ENCODE data around the gene ARID3C. TPM values are rescaled to one million over a fixed set of nuclear protein-coding genes. Genes with fewer than 3 reads are reported as not detected.

The ARID3C gene
- total RNA-seq, 1 donor from 2014 or later: not detected

GRCh38 chr9:34603610-34604231, 25.1 kb downstream of the ARID3C start:
- no peak for DNase-seq (ENCODE audit: extremely low spot score in 2 of 2)
- no peaks in the 10 kb centered on the region for H3K36me3 ChIP-seq
- TF ChIP-seq POLR2AphosphoS5 (IDR thresholded peaks at IDR 0.05; ENCODE audit: insufficient read depth in 1 of 2, low read depth in 1 of 2) (peak in 1 of 2 donors; percentile 40), CTCF (IDR thresholded peaks at IDR 0.05) (peak; percentile 85 to 92 (median 90)), POLR2A (IDR thresholded peaks at IDR 0.05) (no peak)
- no peak overlapping the region for H3K4me3 ChIP-seq
- H3K4me1 ChIP-seq: peaks cover 5% of the 10 kb centered on the region
- H3K9me3 ChIP-seq: no peaks in the 10 kb centered on the region
- no peaks in the 10 kb centered on the region for H3K27me3 ChIP-seq
- intact Hi-C loops (cut with DNase I): loop anchor here (2.0 kb wide), 1 partner anchor 55 kb away; no protein-coding TSS in a partner anchor
- H3K27ac ChIP-seq: no peak overlapping the region

GRCh38 chr9:34601937-34602573, 26.8 kb downstream of the ARID3C start:
- H3K4me3 ChIP-seq: no peak overlapping the region
- peaks cover 5% of the 10 kb centered on the region for H3K4me1 ChIP-seq
- no peaks in the 10 kb centered on the region for H3K36me3 ChIP-seq
- H3K27ac ChIP-seq: no peak overlapping the region
- intact Hi-C loops (cut with DNase I): loop anchor here (2.0 kb wide), 1 partner anchor 53 kb away; no protein-coding TSS in a partner anchor
- H3K9me3 ChIP-seq: no peaks in the 10 kb centered on the region
- TF ChIP-seq CTCF (IDR thresholded peaks at IDR 0.05) (no peak), POLR2AphosphoS5 (IDR thresholded peaks at IDR 0.05; ENCODE audit: insufficient read depth in 1 of 2, low read depth in 1 of 2) (no peak), POLR2A (IDR thresholded peaks at IDR 0.05) (no peak)
- H3K27me3 ChIP-seq: no peaks in the 10 kb centered on the region
- no peak for DNase-seq (ENCODE audit: extremely low spot score in 2 of 2)

GRCh38 chr9:34600908-34601307, 28.0 kb downstream of the ARID3C start:
- no peaks in the 10 kb centered on the region for H3K36me3 ChIP-seq
- no peak overlapping the region for H3K27ac ChIP-seq
- H3K9me3 ChIP-seq: no peaks in the 10 kb centered on the region
- intact Hi-C loops (cut with DNase I): no loop called here
- no peaks in the 10 kb centered on the region for H3K27me3 ChIP-seq
- TF ChIP-seq POLR2A (IDR thresholded peaks at IDR 0.05) (no peak), POLR2AphosphoS5 (IDR thresholded peaks at IDR 0.05; ENCODE audit: insufficient read depth in 1 of 2, low read depth in 1 of 2) (no peak), CTCF (IDR thresholded peaks at IDR 0.05) (no peak)
- DNase-seq (ENCODE audit: extremely low spot score in 2 of 2): no peak
- H3K4me1 ChIP-seq: peaks cover 5% of the 10 kb centered on the region
- H3K4me3 ChIP-seq: no peak overlapping the region

- no peak overlapping the region for H3K4me3 ChIP-seq
- no peaks in the 10 kb centered on the region for H3K36me3 ChIP-seq
- H3K27me3 ChIP-seq: no peaks in the 10 kb centered on the region
- no peak overlapping the region for H3K27ac ChIP-seq
- TF ChIP-seq POLR2A (IDR thresholded peaks at IDR 0.05) (no peak), POLR2AphosphoS5 (IDR thresholded peaks at IDR 0.05; ENCODE audit: insufficient read depth in 1 of 2, low read depth in 1 of 2) (no peak), CTCF (IDR thresholded peaks at IDR 0.05) (no peak)
- DNase-seq (ENCODE audit: extremely low spot score in 2 of 2): no peak
- intact Hi-C loops (cut with DNase I): loop anchor here (10.0 kb wide), 1 partner anchor 195 kb away; no protein-coding TSS in a partner anchor
- peaks cover 5% of the 10 kb centered on the region for H3K4me1 ChIP-seq
- H3K9me3 ChIP-seq: no peaks in the 10 kb centered on the region
Observed at GRCh38 chr9:34599546-34599945, 29.3 kb downstream of the ARID3C start.

GRCh38 chr9:34594177-34594576, 34.7 kb downstream of the ARID3C start:
- no peak for DNase-seq (ENCODE audit: extremely low spot score in 2 of 2)
- intact Hi-C loops (cut with DNase I): loop anchor here (5.0 to 10.0 kb wide), 2 partner anchors 47 to 189 kb away; no protein-coding TSS in a partner anchor
- H3K4me3 ChIP-seq: no peak overlapping the region
- H3K27me3 ChIP-seq: no peaks in the 10 kb centered on the region
- no peaks in the 10 kb centered on the region for H3K9me3 ChIP-seq
- peak in 1 of 2 donors; percentile 63 for TF ChIP-seq POLR2AphosphoS5 (IDR thresholded peaks at IDR 0.05; ENCODE audit: insufficient read depth in 1 of 2, low read depth in 1 of 2)
- TF ChIP-seq POLR2A (IDR thresholded peaks at IDR 0.05): no peak
- peak overlapping the region; percentile 84 for H3K27ac ChIP-seq
- peaks cover 48% of the 10 kb centered on the region for H3K4me1 ChIP-seq
- H3K36me3 ChIP-seq: no peaks in the 10 kb centered on the region

All from vagina (tissue), 2 donors.